ENCODE data around the gene GREB1L. TPM values are rescaled to one million over a fixed set of nuclear protein-coding genes. Genes with fewer than 3 reads are reported as not detected.
A peak's percentile ranks its signal among the peaks of the same experiment; 100 is the strongest.

The GREB1L gene
- total RNA-seq (2014; rRNA removed; shearing (Covaris generic)) (3.0 and 3.3 TPM in 2 replicates), polyA plus RNA-seq (2016; fragmentation: Nextera tagmentation; extraction: Ambion mirVana) (1.2 and 1.9 TPM in 2 replicates)

GRCh38 chr18:21242141-21242779 lies at the start of gene GREB1L:
GREB1L (plus strand) TSS chr18:21242232; CDS start chr18:21383519, 141,287 bp downstream.
- Histone ChIP-seq H3K27me3 (replicated peaks; ENCODE audit: insufficient read depth) (no peaks in the 10 kb centered on the region), H2AFZ (peak within 1 kb of the TSS; percentile 86)

GRCh38 chr18:21192308-21192624 lies 49.8 kb upstream of the GREB1L start:
- Histone ChIP-seq H3K4me2 (ENCODE audit: unreplicated experiment) (no peak overlapping the region), H3K9me3 (ENCODE audit: low read depth) (no peaks in the 10 kb centered on the region), H4K20me1 (ENCODE audit: insufficient read depth) (no peaks in the 10 kb centered on the region), H3K4me3 (no peak overlapping the region), H3K9ac (no peak overlapping the region), H3K79me2 (ENCODE audit: insufficient read depth) (no peaks in the 10 kb centered on the region), H3K4me1 (ENCODE audit: insufficient read depth) (no peaks in the 10 kb centered on the region), H3K36me3 (ENCODE audit: low read depth) (no peaks in the 10 kb centered on the region), H3K27ac (no peak overlapping the region), H3K27me3 (replicated peaks; ENCODE audit: insufficient read depth) (0 out of 2 replicates have a peak, but pooled peaks cover 5% of the 10 kb centered on the region), H2AFZ (no peak overlapping the region; the same call in 1 of the 2 replicates), H3F3A (ENCODE audit: insufficient read depth) (no peaks in the 10 kb centered on the region), H3K9me2 (ENCODE audit: insufficient read depth) (no peaks in the 10 kb centered on the region)
- TF ChIP-seq EZH2 (IDR thresholded peaks at IDR 0.05; ENCODE audit: insufficient read depth, poor library complexity, severe bottlenecking) (no peak), EZH2phosphoT487 (IDR thresholded peaks at IDR 0.05; ENCODE audit: insufficient read depth, low read depth) (no peak)
- in situ Hi-C loops (cut with MboI), result no loop called here
- 78 to 79% methylated on average over 5 of the region's 5 CpGs for WGBS, 2 experiments (ENCODE audit: low coverage in 1 of 2, low lambda C conversion rate in 2 of 2, missing lambda C conversion rate in 2 of 2)
- DNase-seq, result no peak

More at GRCh38 chr18:21242141-21242779, at the start of gene GREB1L:
- no peaks in the 10 kb centered on the region for H3K36me3 ChIP-seq (ENCODE audit: low read depth)
- H3K4me2 ChIP-seq (ENCODE audit: unreplicated experiment), result peak within 1 kb of the TSS; percentile 86
- no peaks in the 10 kb centered on the region for H3K79me2 ChIP-seq (ENCODE audit: insufficient read depth)
- no peak for TF ChIP-seq EZH2 (IDR thresholded peaks at IDR 0.05; ENCODE audit: insufficient read depth, poor library complexity, severe bottlenecking)
- no peak for TF ChIP-seq EZH2phosphoT487 (IDR thresholded peaks at IDR 0.05; ENCODE audit: insufficient read depth, low read depth)
- in situ Hi-C loops (cut with MboI), result no loop called here
- H3K27ac ChIP-seq, result no peak within 1 kb of the TSS
- no peaks in the 10 kb centered on the region for H3K9me2 ChIP-seq (ENCODE audit: insufficient read depth)
- DNase-seq, result peak; percentile 90
- no peaks in the 10 kb centered on the region for H3K4me1 ChIP-seq (ENCODE audit: insufficient read depth)
- H3K9ac ChIP-seq, result peak within 1 kb of the TSS; percentile 56
- no peaks in the 10 kb centered on the region for H4K20me1 ChIP-seq (ENCODE audit: insufficient read depth)
- no peaks in the 10 kb centered on the region for H3F3A ChIP-seq (ENCODE audit: insufficient read depth)
- WGBS, 2 experiments (ENCODE audit: low coverage in 1 of 2, low lambda C conversion rate in 2 of 2, missing lambda C conversion rate in 2 of 2), result 1 to 2% methylated on average over 48 to 78 of the region's 87 CpGs
- H3K4me3 ChIP-seq, result peak within 1 kb of the TSS; percentile 81
- H3K9me3 ChIP-seq (ENCODE audit: low read depth), result no peaks in the 10 kb centered on the region

- TF ChIP-seq EZH2phosphoT487 (IDR thresholded peaks at IDR 0.05; ENCODE audit: insufficient read depth, low read depth) (no peak), EZH2 (IDR thresholded peaks at IDR 0.05; ENCODE audit: insufficient read depth, poor library complexity, severe bottlenecking) (no peak)
- Histone ChIP-seq H3K79me2 (ENCODE audit: insufficient read depth) (no peaks in the 10 kb centered on the region), H3K4me1 (ENCODE audit: insufficient read depth) (no peaks in the 10 kb centered on the region), H3K9ac (peak overlapping the region; percentile 26; the same call in 1 of the 2 replicates), H3K4me2 (ENCODE audit: unreplicated experiment) (peak overlapping the region; percentile 70), H3K27me3 (replicated peaks; ENCODE audit: insufficient read depth) (0 out of 2 replicates have a peak, but pooled peaks cover 5% of the 10 kb centered on the region), H4K20me1 (ENCODE audit: insufficient read depth) (no peaks in the 10 kb centered on the region), H3K9me3 (ENCODE audit: low read depth) (no peaks in the 10 kb centered on the region), H3K9me2 (ENCODE audit: insufficient read depth) (no peaks in the 10 kb centered on the region), H3F3A (ENCODE audit: insufficient read depth) (no peaks in the 10 kb centered on the region), H3K36me3 (ENCODE audit: low read depth) (no peaks in the 10 kb centered on the region), H2AFZ (peak overlapping the region; percentile 70), H3K27ac (no peak overlapping the region), H3K4me3 (peak overlapping the region; percentile 44)
- WGBS, 2 experiments (ENCODE audit: low coverage in 1 of 2, low lambda C conversion rate in 2 of 2, missing lambda C conversion rate in 2 of 2), result 2 to 3% methylated on average over 4 of the region's 4 CpGs
- peak; percentile 64 for DNase-seq
- in situ Hi-C loops (cut with MboI), result no loop called here
Observed at GRCh38 chr18:21194871-21195771, 46.9 kb upstream of the GREB1L start.

GRCh38 chr18:21196426-21196825 lies 45.6 kb upstream of the GREB1L start:
- Histone ChIP-seq H3K27ac (no peak overlapping the region), H3K4me2 (ENCODE audit: unreplicated experiment) (no peak overlapping the region), H3K9me2 (ENCODE audit: insufficient read depth) (no peaks in the 10 kb centered on the region), H3K79me2 (ENCODE audit: insufficient read depth) (no peaks in the 10 kb centered on the region), H3F3A (ENCODE audit: insufficient read depth) (no peaks in the 10 kb centered on the region), H3K27me3 (replicated peaks; ENCODE audit: insufficient read depth) (0 out of 2 replicates have a peak, but pooled peaks cover 5% of the 10 kb centered on the region), H3K36me3 (ENCODE audit: low read depth) (no peaks in the 10 kb centered on the region), H3K4me3 (no peak overlapping the region), H3K9me3 (ENCODE audit: low read depth) (no peaks in the 10 kb centered on the region), H3K9ac (no peak overlapping the region), H2AFZ (no peak overlapping the region), H3K4me1 (ENCODE audit: insufficient read depth) (no peaks in the 10 kb centered on the region), H4K20me1 (ENCODE audit: insufficient read depth) (no peaks in the 10 kb centered on the region)
- 84 to 100% methylated on average over 1 of the region's 1 CpG for WGBS, 2 experiments (ENCODE audit: low coverage in 1 of 2, low lambda C conversion rate in 2 of 2, missing lambda C conversion rate in 2 of 2)
- no peak for TF ChIP-seq EZH2phosphoT487 (IDR thresholded peaks at IDR 0.05; ENCODE audit: insufficient read depth, low read depth)
- TF ChIP-seq EZH2 (IDR thresholded peaks at IDR 0.05; ENCODE audit: insufficient read depth, poor library complexity, severe bottlenecking), result no peak
- DNase-seq, result no peak
- in situ Hi-C loops (cut with MboI), result no loop called here

All from GM23248 (cell line).